CD4-positive, alpha-beta T cell treated with Interleukin-4 for 1 hour (primary cell): ENCODE data around the gene UBXN1.
"Not testable (repeated sequence)": the region's sequence is repeated elsewhere in the genome, so short reads cannot be mapped to it uniquely, and the experiment has no call there.

Experiments
- DNase-seq, 2 donors: peaks; one replicate each; pipeline ENCODE4 v3.0.0-alpha.2; 2020 to 2022

The UBXN1 gene

GRCh38 chr11:62708392-62708791 is 29.5 kb upstream of the UBXN1 start:
- no peak for DNase-seq

GRCh38 chr11:62707277-62707861 is 28.5 kb upstream of the UBXN1 start, which contains the start of the genes BSCL2 and GNG3:
Gene BSCL2, minus strand, starts transcription at chr11:62707424. Its CDS starts 229 bp downstream, at chr11:62707195.
Gene GNG3, plus strand, starts transcription at chr11:62707676. Its CDS starts 620 bp downstream, at chr11:62708296.
- DNase-seq: no peak

- no peak for DNase-seq
Observed at GRCh38 chr11:62706850-62707247, 28.0 kb upstream of the UBXN1 start.

- peak; percentile 93 to 94 for DNase-seq
Observed at GRCh38 chr11:62705880-62706849, 27.3 kb upstream of the UBXN1 start.

GRCh38 chr11:62705413-62705812 is 26.5 kb upstream of the UBXN1 start:
- DNase-seq: no peak

- DNase-seq: not testable (repeated sequence)
Observed at GRCh38 chr11:62703921-62704320, 25.0 kb upstream of the UBXN1 start.

- DNase-seq: peak in 1 of 2 donors; percentile 38
Observed at GRCh38 chr11:62702246-62702645, 23.4 kb upstream of the UBXN1 start.

GRCh38 chr11:62694455-62695167 is 15.7 kb upstream of the UBXN1 start:
- DNase-seq: peak; percentile 81 to 84

- DNase-seq: not testable (repeated sequence)
Observed at GRCh38 chr11:62693624-62694023, 14.8 kb upstream of the UBXN1 start.

GRCh38 chr11:62689421-62690183 is 10.7 kb upstream of the UBXN1 start, which contains the start of gene LRRN4CL:
Gene LRRN4CL, minus strand, starts transcription at chr11:62689530. Its CDS starts 1,022 bp downstream, at chr11:62688508.
- DNase-seq: no peak

- DNase-seq: no peak
Observed at GRCh38 chr11:62688491-62688890, 9.6 kb upstream of the UBXN1 start.

- no peak for DNase-seq
Observed at GRCh38 chr11:62687508-62688396, 8.9 kb upstream of the UBXN1 start.

- DNase-seq: no peak
Observed at GRCh38 chr11:62682518-62682917, 3.6 kb upstream of the UBXN1 start.

- peak; percentile 48 to 63 for DNase-seq
Observed at GRCh38 chr11:62680825-62681240, 2.0 kb upstream of the UBXN1 start.

- no peak for DNase-seq
Observed at GRCh38 chr11:62678433-62678769, 472 bp downstream of the UBXN1 start.

- DNase-seq: no peak
Observed at GRCh38 chr11:62677714-62678113, 1.2 kb downstream of the UBXN1 start.

GRCh38 chr11:62677156-62677555 is 1.7 kb downstream of the UBXN1 start:
- DNase-seq: no peak

GRCh38 chr11:62676698-62677097 is 2.2 kb downstream of the UBXN1 start:
- no peak for DNase-seq

- not testable (repeated sequence) for DNase-seq
Observed at GRCh38 chr11:62675415-62675814, 3.5 kb downstream of the UBXN1 start.

- no peak for DNase-seq
Observed at GRCh38 chr11:62673196-62673525, 5.7 kb downstream of the UBXN1 start.

GRCh38 chr11:62671608-62672389 is 7.1 kb downstream of the UBXN1 start, which contains the start of the genes LBHD1 and UQCC3:
Gene LBHD1, minus strand, starts transcription at chr11:62672267. Its CDS starts 2,236 bp downstream, at chr11:62670031.
Gene UQCC3, plus strand, starts transcription at chr11:62671673. Its CDS starts 73 bp downstream, at chr11:62671746.
- DNase-seq: peak; percentile 78 to 87
